Ramos (cell line): ENCODE results near the gene C1GALT1C1.
"Not testable (repeated sequence)": the region's sequence is repeated elsewhere in the genome, so short reads cannot be mapped to it uniquely, and the experiment has no call there.

Experiments
- in situ Hi-C: fragments of 300-500 bp; cut with MboI; formaldehyde crosslinking; loops from one replicate; pipeline ENCODE4 v1.14.3; 2022; ENCODE audit warnings: low sequenced_read_pairs; ENCODE audit not compliant: unreplicated experiment

The C1GALT1C1 gene

GRCh38 chrX:120629667-120630537, at the start of gene C1GALT1C1:
Gene C1GALT1C1, minus strand, starts transcription at chrX:120630054. Its CDS starts 2,888 bp downstream, at chrX:120627166.
- in situ Hi-C loops, result no loop called here

GRCh38 chrX:120677004-120677652, 47.3 kb upstream of the C1GALT1C1 start:
- in situ Hi-C loops, result no loop called here

GRCh38 chrX:120672841-120673530, 43.1 kb upstream of the C1GALT1C1 start:
- in situ Hi-C loops, result no loop called here

GRCh38 chrX:120672389-120672788, 42.5 kb upstream of the C1GALT1C1 start:
- in situ Hi-C loops, result no loop called here

- in situ Hi-C loops, result no loop called here
Observed at GRCh38 chrX:120671963-120672362, 42.1 kb upstream of the C1GALT1C1 start.

- in situ Hi-C loops, result loop anchor here (10.0 kb wide), 1 partner anchor 154 kb away; no protein-coding TSS in a partner anchor
Observed at GRCh38 chrX:120668357-120668756, 38.5 kb upstream of the C1GALT1C1 start.

- in situ Hi-C loops, result loop anchor here (10.0 kb wide), 1 partner anchor 150 kb away; no protein-coding TSS in a partner anchor
Observed at GRCh38 chrX:120664535-120664934, 34.7 kb upstream of the C1GALT1C1 start.

- in situ Hi-C loops, result loop anchor here (10.0 kb wide), 1 partner anchor 149 kb away; no protein-coding TSS in a partner anchor
Observed at GRCh38 chrX:120664081-120664480, 34.2 kb upstream of the C1GALT1C1 start.

- in situ Hi-C loops, result loop anchor here (10.0 kb wide), 1 partner anchor 148 kb away; no protein-coding TSS in a partner anchor
Observed at GRCh38 chrX:120662662-120663061, 32.8 kb upstream of the C1GALT1C1 start.

GRCh38 chrX:120660637-120661036, 30.8 kb upstream of the C1GALT1C1 start:
- in situ Hi-C loops, result loop anchor here (10.0 kb wide), 1 partner anchor 146 kb away; no protein-coding TSS in a partner anchor

- in situ Hi-C loops, result no loop called here
Observed at GRCh38 chrX:120653000-120653399, 23.1 kb upstream of the C1GALT1C1 start.

GRCh38 chrX:120652256-120652655, 22.4 kb upstream of the C1GALT1C1 start:
- in situ Hi-C loops, result not testable (repeated sequence)

GRCh38 chrX:120647127-120647526, 17.3 kb upstream of the C1GALT1C1 start:
- in situ Hi-C loops, result no loop called here

- in situ Hi-C loops, result no loop called here
Observed at GRCh38 chrX:120642871-120643270, 13.0 kb upstream of the C1GALT1C1 start.

- in situ Hi-C loops, result no loop called here
Observed at GRCh38 chrX:120638619-120639018, 8.8 kb upstream of the C1GALT1C1 start.

- in situ Hi-C loops, result no loop called here
Observed at GRCh38 chrX:120625371-120625770, 4.5 kb downstream of the C1GALT1C1 start.

- in situ Hi-C loops, result no loop called here
Observed at GRCh38 chrX:120617996-120618630, 11.7 kb downstream of the C1GALT1C1 start.

GRCh38 chrX:120614816-120615215, 15.0 kb downstream of the C1GALT1C1 start:
- in situ Hi-C loops, result no loop called here

- in situ Hi-C loops, result no loop called here
Observed at GRCh38 chrX:120612086-120612485, 17.8 kb downstream of the C1GALT1C1 start.

GRCh38 chrX:120604361-120604782, 25.5 kb downstream of the C1GALT1C1 start:
- in situ Hi-C loops, result no loop called here
